HCT116 (cell line): ENCODE measurements around the gene GPR83. TPM values are rescaled to one million over a fixed set of nuclear protein-coding genes. Genes with fewer than 3 reads are reported as not detected.

Source experiments
- ATAC-seq: fragments of 200-7000 bp; cut with Tn5 transposase; 2 replicates; pipeline ENCODE4 v1.9.1; 2020; ENCODE audit warnings: mild to moderate bottlenecking, moderate library complexity
- BruUV-seq: library from RNA; stranded (reverse); fragments of 400-500 nt; replicated peaks from 2 replicates; lab custom pipeline; 2021; lab: Mats Ljungman, UMichigan
- CTCF ChIA-PET: fragments of 300-600 bp; sonication (Branson Sonifier 250); formaldehyde crosslinking; loops from one replicate; lab custom pipeline; 2021; ENCODE audit warnings: antibody characterized with exemption; lab: Charles Lee
- POLR2A ChIA-PET: fragments of 300-600, 350-600 bp; sonication (Branson Sonifier 250); formaldehyde crosslinking; loops from one replicate; lab custom pipeline; 2021; ENCODE audit warnings: antibody characterized with exemption; lab: Charles Lee
- RAD21 ChIA-PET, 2 experiments: fragments of 300-600 bp; sonication (Branson Sonifier 250); formaldehyde crosslinking; loops; one replicate each; lab custom pipeline; 2023; ENCODE audit warnings: low total read pairs in 2 of 2; ENCODE audit not compliant: uncharacterized antibody in 2 of 2, unreplicated experiment in 2 of 2, low non-redundant PET in 1 of 2; lab: Charles Lee
- DNase-seq: peaks from one replicate; pipeline ENCODE4 v3.0.0-alpha.2; 2010; ENCODE audit warnings: low read depth, low spot score
- H2AFZ ChIP-seq: fragments of 200-600 bp; shearing (Covaris generic), sonication (generic); 2 replicates; pipeline ENCODE4 v1.6.1; 2017; ENCODE audit warnings: low read depth, mixed run types, mixed read lengths, antibody characterized with exemption, low read length; ENCODE audit not compliant: poor library complexity, severe bottlenecking
- H3K27ac ChIP-seq: 2 replicates; pipeline ENCODE4 v1.5.1; 2012; ENCODE audit warnings: low read depth, low read length
- H3K27me3 ChIP-seq: fragments of 200-600 bp; sonication (generic); 2 replicates; pipeline ENCODE4 v1.6.1; 2016; ENCODE audit warnings: mixed run types, low read length, mixed read lengths; ENCODE audit not compliant: insufficient read depth
- H3K36me3 ChIP-seq, 2 experiments: fragments of 200-500 bp in 1 of 2; fragments of 200-600 bp in 1 of 2; sonication (Bioruptor generic) in 1 of 2; sonication (generic) in 1 of 2; 2 replicates each; pipeline versions ENCODE4 v1.5.1 to v1.6.1; 2014 to 2016; ENCODE audit warnings: low read length in 2 of 2, inconsistent platforms in 1 of 2, mixed read lengths in 1 of 2, mixed run types in 1 of 2; ENCODE audit not compliant: insufficient read depth in 2 of 2, control insufficient read depth in 1 of 2
- H3K4me1 ChIP-seq, 2 experiments: fragments of 200-600 bp in 1 of 2; sonication (generic) in 1 of 2; 2 replicates each; pipeline versions ENCODE4 v1.5.1 to v1.6.1; 2012 to 2017; ENCODE audit warnings: low read length in 2 of 2, inconsistent platforms in 1 of 2, mild to moderate bottlenecking in 1 of 2, mixed read lengths in 1 of 2, mixed run types in 1 of 2, moderate library complexity in 1 of 2; ENCODE audit not compliant: insufficient read depth in 2 of 2, control insufficient read depth in 1 of 2
- H3K4me2 ChIP-seq: fragments of 200-600 bp; sonication (generic); 2 replicates; pipeline ENCODE4 v1.6.1; 2017; ENCODE audit warnings: mixed run types, low read length, mixed read lengths
- H3K4me3 ChIP-seq, 2 experiments: fragments of 200-600 bp in 1 of 2; sonication (generic) in 1 of 2; replicated peaks in 1 of 2; 2 replicates each; pipeline ENCODE4 v1.5.1; 2011 to 2016; ENCODE audit warnings: low read length in 2 of 2, control low read depth in 1 of 2, low read depth in 1 of 2, mild to moderate bottlenecking in 1 of 2, mixed read lengths in 1 of 2, mixed run types in 1 of 2
- H3K79me2 ChIP-seq: fragments of 200-600 bp; sonication (generic); 2 replicates; pipeline ENCODE4 v1.6.1; 2017; ENCODE audit warnings: mild to moderate bottlenecking, mixed run types, low read length, moderate library complexity, mixed read lengths; ENCODE audit not compliant: insufficient read depth
- H3K9ac ChIP-seq: fragments of 200-600 bp; sonication (generic); 2 replicates; pipeline ENCODE4 v1.6.1; 2016; ENCODE audit warnings: low read length, mixed read lengths
- H3K9me2 ChIP-seq: fragments of 200-600 bp; sonication (generic), shearing (Covaris generic); 2 replicates; pipeline ENCODE4 v1.6.1; 2017; ENCODE audit warnings: mixed run types, mild to moderate bottlenecking, moderate library complexity; ENCODE audit not compliant: insufficient read depth
- H3K9me3 ChIP-seq, 2 experiments: fragments of 200-500 bp in 1 of 2; fragments of 200-600 bp in 1 of 2; sonication (Bioruptor generic) in 1 of 2; sonication (generic) in 1 of 2; 2 replicates each; pipeline ENCODE4 v1.6.1; 2014 to 2017; ENCODE audit warnings: low read length in 2 of 2, mixed read lengths in 2 of 2, inconsistent platforms in 1 of 2, low read depth in 1 of 2, mild to moderate bottlenecking in 1 of 2, mixed run types in 1 of 2, moderate library complexity in 1 of 2; ENCODE audit not compliant: control insufficient read depth in 1 of 2, insufficient read depth in 1 of 2
- H4K20me1 ChIP-seq: fragments of 200-600 bp; sonication (generic), shearing (Covaris generic); 2 replicates; pipeline ENCODE4 v1.6.1; 2017; ENCODE audit warnings: mixed run types, mild to moderate bottlenecking, moderate library complexity; ENCODE audit not compliant: insufficient read depth
- CBX3 ChIP-seq: IDR thresholded peaks from 2 replicates; pipeline ENCODE4 v1.6.1; 2012; ENCODE audit warnings: low read depth
- EGR1 ChIP-seq: IDR thresholded peaks from 2 replicates; pipeline ENCODE4 v1.6.1; 2012; ENCODE audit warnings: low read depth
- EZH2 ChIP-seq: fragments of 200-600 bp; sonication (generic); IDR thresholded peaks from 2 replicates; pipeline ENCODE4 v1.6.1; 2017; ENCODE audit warnings: antibody characterized with exemption, mixed run types
- FOSL1 ChIP-seq: IDR thresholded peaks from 2 replicates; pipeline ENCODE4 v1.6.1; 2012; ENCODE audit warnings: low read depth
- JUND ChIP-seq: IDR thresholded peaks from 2 replicates; pipeline ENCODE4 v1.6.1; 2012
- MAX ChIP-seq: IDR thresholded peaks from 2 replicates; pipeline ENCODE4 v1.6.1; 2012
- POLR2A ChIP-seq: IDR thresholded peaks from 2 replicates; pipeline ENCODE4 v1.7.0; 2011; ENCODE audit warnings: borderline replicate concordance; ENCODE audit not compliant: insufficient read depth, insufficient read length; ENCODE audit errors: extremely low read depth
- POLR2AphosphoS5 ChIP-seq: IDR thresholded peaks from 2 replicates; pipeline ENCODE4 v1.6.1; 2011; ENCODE audit warnings: mild to moderate bottlenecking, low read depth, low read length, moderate library complexity
- REST ChIP-seq: IDR thresholded peaks from 2 replicates; pipeline ENCODE4 v1.6.1; 2012; ENCODE audit warnings: low read depth
- SIN3A ChIP-seq: IDR thresholded peaks from 2 replicates; pipeline ENCODE4 v1.6.1; 2012; ENCODE audit warnings: low read depth
- SP1 ChIP-seq: IDR thresholded peaks from 2 replicates; pipeline ENCODE4 v1.6.1; 2012; ENCODE audit warnings: low read depth
- TCF7L2 ChIP-seq: IDR thresholded peaks from 2 replicates; pipeline ENCODE4 v1.7.0; 2011; ENCODE audit warnings: borderline replicate concordance, inconsistent platforms; ENCODE audit not compliant: insufficient read depth, insufficient read length; ENCODE audit errors: extremely low read depth
- ZNF274 ChIP-seq: fragments of 200-500 bp; sonication (Bioruptor generic); IDR thresholded peaks from 2 replicates; pipeline ENCODE4 v1.6.1; 2014; ENCODE audit warnings: mild to moderate bottlenecking, low read depth, low read length, inconsistent platforms
- intact Hi-C: fragments of 100-400 bp; cut with micrococcal nuclease; formaldehyde crosslinking; loops from 2 replicates; pipeline ENCODE4 v1.10.0; 2022
- total RNA-seq: library from RNA; stranded (reverse); gene quantifications from one replicate; pipeline ENCODE4 v1.2.1, GENCODE V29; 2021; ENCODE audit not compliant: unreplicated experiment

Gene GPR83
- total RNA-seq, 1 experiment from 2014 or later, result 0.39 TPM

GRCh38 chr11:94402355-94402754, 1.1 kb upstream of the GPR83 start:
- H3K27ac ChIP-seq, result no peak overlapping the region
- BruUV-seq, result no TSS peak
- no peak overlapping the region for H3K9ac ChIP-seq
- no peaks in the 10 kb centered on the region for H4K20me1 ChIP-seq
- no peaks in the 10 kb centered on the region for H3K9me2 ChIP-seq
- H3K27me3 ChIP-seq, result no peaks in the 10 kb centered on the region
- H3K36me3 ChIP-seq, result no peaks in the 10 kb centered on the region
- H3K9me3 ChIP-seq, result no peaks in the 10 kb centered on the region
- no peaks in the 10 kb centered on the region for H3K4me1 ChIP-seq
- CTCF ChIA-PET, result no interaction called here
- intact Hi-C loops, result no loop called here
- RAD21 ChIA-PET, result no interaction called here
- H3K4me3 ChIP-seq, result no peak overlapping the region
- no peaks in the 10 kb centered on the region for H3K79me2 ChIP-seq
- H2AFZ ChIP-seq, result no peak overlapping the region
- POLR2A ChIA-PET, result interaction anchor here (0.6 kb wide), 1 partner anchor 612 kb away, joined by 3 read pairs; no protein-coding TSS in a partner anchor
- ATAC-seq, result no peak
- DNase-seq, result no peak
- TF ChIP-seq SP1 (no peak), REST (no peak)
- TF ChIP-seq, all 23 proteins: peak for 0
- no peak overlapping the region for H3K4me2 ChIP-seq

DNA sequence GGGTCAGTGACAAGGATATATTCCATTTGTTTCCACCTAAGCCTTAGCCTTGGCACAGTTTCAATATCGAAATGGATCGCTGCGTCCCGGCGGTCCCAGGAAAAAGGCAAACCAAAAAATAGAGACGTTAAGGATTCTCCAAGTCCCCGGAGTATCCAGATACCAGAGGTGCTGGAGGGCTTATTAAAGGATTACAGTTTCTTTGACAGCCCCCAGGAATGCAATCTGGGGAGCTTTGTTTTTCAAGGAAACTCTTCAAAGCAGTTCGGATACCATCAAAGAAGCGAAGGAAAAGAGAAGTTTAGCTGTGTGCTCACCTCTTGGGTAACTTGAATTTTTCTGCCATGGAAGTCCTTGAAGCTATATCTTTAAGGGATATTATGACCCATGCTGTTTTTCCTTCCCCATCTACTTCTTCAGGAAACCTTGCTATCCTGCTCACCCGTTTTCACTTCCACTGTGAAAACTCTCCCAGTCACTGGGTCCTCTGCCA, 600 bp upstream of the GPR83 start:
- H3K36me3 ChIP-seq, result no peaks in the 10 kb centered on the region
- H3K27me3 ChIP-seq, result no peaks in the 10 kb centered on the region
- no peak overlapping the region for H3K27ac ChIP-seq
- no TSS peak for BruUV-seq
- no peak overlapping the region for H3K4me2 ChIP-seq
- no peaks in the 10 kb centered on the region for H3K4me1 ChIP-seq
- H4K20me1 ChIP-seq, result no peaks in the 10 kb centered on the region
- H3K9me3 ChIP-seq, result no peaks in the 10 kb centered on the region
- POLR2A ChIA-PET, result no interaction called here
- CTCF ChIA-PET, result no interaction called here
- no peak overlapping the region for H3K9ac ChIP-seq
- H3K9me2 ChIP-seq, result no peaks in the 10 kb centered on the region
- H2AFZ ChIP-seq, result no peak overlapping the region
- H3K79me2 ChIP-seq, result no peaks in the 10 kb centered on the region
- intact Hi-C loops, result no loop called here
- ATAC-seq (no peak), DNase-seq (no peak)
- RAD21 ChIA-PET, result no interaction called here
- no peak overlapping the region for H3K4me3 ChIP-seq
- no peak for TF ChIP-seq EZH2
- TF ChIP-seq TCF7L2, result no peak
- no peak for TF ChIP-seq POLR2AphosphoS5
- TF ChIP-seq EGR1, result no peak
- no peak for TF ChIP-seq MAX
- no peak for TF ChIP-seq FOSL1
- no peak for TF ChIP-seq ZNF274
- TF ChIP-seq JUND, result no peak
- no peak for TF ChIP-seq CBX3
- TF ChIP-seq REST, result no peak
- TF ChIP-seq POLR2A, result no peak
- no peak for TF ChIP-seq SIN3A
